HS-5 (cell line): ENCODE data around the gene SIGLEC10.
"Not testable (repeated sequence)": the region's sequence is repeated elsewhere in the genome, so short reads cannot be mapped to it uniquely, and the experiment has no call there.

Source experiments
- DNase-seq: peaks from one replicate; pipeline ENCODE4 v3.0.0-alpha.2; 2012; ENCODE audit warnings: low read depth

SIGLEC10 gene, protein sequence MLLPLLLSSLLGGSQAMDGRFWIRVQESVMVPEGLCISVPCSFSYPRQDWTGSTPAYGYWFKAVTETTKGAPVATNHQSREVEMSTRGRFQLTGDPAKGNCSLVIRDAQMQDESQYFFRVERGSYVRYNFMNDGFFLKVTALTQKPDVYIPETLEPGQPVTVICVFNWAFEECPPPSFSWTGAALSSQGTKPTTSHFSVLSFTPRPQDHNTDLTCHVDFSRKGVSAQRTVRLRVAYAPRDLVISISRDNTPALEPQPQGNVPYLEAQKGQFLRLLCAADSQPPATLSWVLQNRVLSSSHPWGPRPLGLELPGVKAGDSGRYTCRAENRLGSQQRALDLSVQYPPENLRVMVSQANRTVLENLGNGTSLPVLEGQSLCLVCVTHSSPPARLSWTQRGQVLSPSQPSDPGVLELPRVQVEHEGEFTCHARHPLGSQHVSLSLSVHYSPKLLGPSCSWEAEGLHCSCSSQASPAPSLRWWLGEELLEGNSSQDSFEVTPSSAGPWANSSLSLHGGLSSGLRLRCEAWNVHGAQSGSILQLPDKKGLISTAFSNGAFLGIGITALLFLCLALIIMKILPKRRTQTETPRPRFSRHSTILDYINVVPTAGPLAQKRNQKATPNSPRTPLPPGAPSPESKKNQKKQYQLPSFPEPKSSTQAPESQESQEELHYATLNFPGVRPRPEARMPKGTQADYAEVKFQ

DNA sequence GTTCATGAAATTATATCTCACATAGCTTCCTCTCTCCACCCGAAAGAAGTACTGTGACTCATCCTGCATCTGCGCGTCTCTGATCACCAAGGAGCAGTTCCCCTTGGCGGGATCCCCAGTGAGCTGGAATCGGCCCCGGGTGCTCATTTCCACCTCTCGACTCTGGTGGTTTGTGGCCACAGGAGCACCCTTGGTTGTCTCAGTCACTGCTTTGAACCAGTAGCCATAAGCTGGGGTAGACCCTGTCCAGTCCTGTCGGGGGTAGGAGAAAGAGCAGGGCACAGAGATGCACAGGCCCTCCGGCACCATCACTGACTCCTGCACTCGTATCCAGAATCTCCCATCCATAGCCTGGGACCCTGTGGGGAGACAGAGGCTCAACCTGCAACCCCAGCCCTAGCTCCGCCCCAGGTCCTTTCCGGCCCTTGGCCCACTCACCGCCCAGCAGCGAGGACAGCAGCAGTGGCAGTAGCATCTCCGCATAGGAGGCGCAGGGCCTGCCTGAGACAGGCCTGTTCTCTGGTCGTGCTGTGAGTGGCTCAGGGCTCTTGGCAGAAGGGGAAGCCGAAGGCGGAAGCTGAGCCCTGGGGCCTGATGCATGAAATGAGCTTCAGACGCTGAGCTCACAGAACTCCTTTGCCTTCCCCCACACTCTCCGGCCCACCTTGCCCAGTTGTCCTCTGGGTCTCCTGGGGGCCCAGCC, at the start of gene SIGLEC10:
Gene SIGLEC10 (minus strand): TSS at position 536 of the 703 bp plus-strand sequence. CDS start 61 bp downstream, at position 475.
- DNase-seq, result no peak

DNA sequence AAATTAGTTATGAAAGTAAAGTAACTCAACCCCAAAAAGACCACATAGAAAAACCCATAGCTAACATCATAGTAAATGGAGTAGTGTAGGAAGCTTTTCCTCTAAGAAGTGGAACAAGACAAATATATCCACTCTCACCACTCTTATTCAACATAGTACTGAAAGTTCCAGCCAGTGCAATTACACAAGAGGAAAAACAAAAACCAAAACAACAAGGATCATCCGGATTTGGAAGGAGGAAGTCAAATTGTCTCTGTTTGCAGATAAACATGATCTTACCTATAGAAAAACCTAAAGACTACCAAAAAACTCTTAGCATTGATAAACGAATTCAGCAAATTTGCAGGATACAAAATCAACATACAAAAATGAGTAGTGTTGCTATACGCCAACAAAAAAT, 49.3 kb upstream of the SIGLEC10 start:
- DNase-seq, result no peak

DNA sequence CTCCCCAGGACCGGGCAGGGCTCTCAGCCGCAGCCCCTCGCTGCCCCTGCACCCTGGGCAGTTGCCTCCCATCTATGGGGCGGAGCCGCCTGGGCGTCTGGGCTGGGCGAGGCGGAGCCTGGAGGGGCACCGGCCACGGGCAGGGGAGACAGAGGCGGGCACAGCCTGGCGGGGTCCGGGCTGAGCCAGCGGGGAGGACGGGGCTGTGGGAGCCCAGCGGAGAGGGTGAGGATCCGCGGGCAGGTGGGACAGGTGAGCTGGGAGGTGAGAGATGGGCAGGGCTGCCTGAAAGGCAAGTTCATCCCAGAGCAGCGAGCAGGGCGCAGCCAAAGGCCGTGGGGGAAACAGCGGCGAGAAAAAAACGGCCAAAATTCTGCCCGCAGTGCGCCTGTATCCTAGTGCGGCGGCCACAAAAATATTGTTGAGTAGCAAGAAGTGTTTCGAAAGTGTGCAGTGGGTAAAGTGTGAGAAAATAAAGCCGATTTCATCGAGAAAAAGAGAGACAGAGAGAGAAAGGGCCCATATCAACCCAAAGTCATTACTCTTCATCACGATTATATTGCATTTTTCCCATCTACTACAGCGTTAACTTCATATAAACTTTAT, 46.6 kb upstream of the SIGLEC10 start:
- not testable (repeated sequence) for DNase-seq

DNA sequence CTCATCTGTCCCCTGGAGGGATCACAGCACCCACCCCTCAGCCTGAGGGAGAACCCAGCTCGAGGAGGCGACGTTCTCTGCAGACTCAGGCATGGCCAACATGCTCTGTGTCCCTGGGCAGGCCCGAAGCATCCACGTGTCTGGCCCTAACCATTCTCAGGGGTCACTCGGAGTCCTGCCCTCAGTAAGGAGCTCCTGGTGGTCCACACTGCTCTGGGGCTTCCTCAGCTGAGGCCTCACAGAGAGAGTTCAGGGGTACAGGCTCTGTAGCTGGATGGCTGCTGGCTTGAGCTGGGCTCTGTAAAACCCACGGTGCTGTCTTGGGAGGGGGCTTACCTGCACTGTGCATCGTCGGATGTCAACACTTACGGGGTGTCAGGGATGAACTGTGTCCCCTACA, 45.2 kb upstream of the SIGLEC10 start:
- no peak for DNase-seq

DNA sequence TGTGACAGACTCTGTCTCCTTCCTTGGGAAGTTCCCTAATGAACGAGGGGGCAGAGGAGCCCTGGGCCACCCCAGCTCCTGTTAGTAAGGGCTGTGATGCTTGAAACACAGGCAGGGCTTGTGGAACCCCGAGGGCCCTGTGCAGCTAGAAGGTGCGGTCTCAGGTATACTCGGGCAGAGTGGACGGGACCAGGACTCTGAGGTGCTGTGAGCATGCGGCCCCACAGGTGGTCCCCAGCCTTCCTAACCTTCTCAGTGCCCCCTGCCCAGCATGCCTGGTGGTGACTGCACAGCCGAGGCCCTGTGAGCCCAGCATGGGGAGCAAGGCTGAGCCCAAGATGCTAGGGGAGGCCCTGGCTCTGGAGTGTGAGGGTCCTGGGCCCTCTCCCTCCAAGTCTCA, 44.8 kb upstream of the SIGLEC10 start:
- no peak for DNase-seq

DNA sequence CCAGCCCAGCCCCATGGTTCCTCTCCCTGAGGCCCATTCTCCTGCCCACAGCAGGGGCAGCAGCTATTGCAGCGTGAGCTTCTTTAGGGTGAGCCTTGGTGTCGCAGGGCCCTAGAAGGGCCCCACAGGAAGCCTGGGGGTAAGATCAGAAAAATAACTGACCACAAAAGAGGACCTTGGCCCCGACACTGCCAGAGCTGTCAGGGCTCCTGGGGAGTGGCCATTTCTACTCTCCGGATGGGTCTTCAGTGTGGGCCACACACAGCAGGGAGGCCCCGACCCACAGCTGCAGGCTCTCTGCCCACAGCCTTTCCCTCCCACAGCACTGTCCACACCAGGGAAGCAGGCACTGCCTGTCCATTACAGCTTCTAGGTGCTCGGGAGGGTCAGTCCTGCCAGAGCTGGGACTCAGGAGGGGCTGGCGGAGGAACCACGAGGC, 44.3 kb upstream of the SIGLEC10 start:
- no peak for DNase-seq

DNA sequence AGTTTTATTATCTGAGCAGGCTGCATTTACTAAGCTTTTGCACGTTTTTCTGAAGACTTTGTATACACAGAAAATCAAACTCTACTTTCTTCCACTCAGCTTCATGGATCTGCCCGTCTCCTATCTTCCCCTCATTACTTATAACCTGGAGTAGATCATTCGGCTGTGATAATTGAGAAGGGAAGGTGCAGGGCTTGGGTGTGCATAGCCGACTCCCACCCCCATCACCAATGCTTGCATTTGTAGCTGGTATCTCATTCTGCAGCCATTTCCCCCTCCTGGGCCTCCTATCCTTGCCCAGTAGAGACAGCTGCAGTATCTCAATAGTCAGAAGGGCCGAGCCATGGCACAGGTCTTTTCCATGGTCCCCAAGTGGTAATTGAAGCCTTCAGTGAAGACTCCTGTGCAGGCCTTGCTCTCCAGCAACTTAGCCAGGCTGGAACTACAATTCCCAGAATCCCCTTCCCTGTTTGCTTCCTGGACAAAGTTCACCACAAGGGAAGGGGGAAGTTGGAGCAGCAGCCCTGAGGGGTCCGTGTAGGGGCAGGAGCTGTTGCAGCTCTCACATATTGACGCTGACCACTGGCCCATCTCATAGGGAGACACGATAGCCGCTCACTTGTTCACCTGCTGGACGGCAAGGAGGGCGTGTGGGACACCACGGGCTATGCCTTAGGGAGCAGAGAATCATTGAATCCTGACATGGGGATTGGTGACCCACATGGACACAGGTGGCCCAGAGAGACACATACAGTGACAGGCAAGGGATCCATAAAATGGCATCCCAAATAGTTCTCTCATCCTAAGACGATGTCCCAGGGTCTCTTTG, 42.9 kb upstream of the SIGLEC10 start:
- no peak for DNase-seq

DNA sequence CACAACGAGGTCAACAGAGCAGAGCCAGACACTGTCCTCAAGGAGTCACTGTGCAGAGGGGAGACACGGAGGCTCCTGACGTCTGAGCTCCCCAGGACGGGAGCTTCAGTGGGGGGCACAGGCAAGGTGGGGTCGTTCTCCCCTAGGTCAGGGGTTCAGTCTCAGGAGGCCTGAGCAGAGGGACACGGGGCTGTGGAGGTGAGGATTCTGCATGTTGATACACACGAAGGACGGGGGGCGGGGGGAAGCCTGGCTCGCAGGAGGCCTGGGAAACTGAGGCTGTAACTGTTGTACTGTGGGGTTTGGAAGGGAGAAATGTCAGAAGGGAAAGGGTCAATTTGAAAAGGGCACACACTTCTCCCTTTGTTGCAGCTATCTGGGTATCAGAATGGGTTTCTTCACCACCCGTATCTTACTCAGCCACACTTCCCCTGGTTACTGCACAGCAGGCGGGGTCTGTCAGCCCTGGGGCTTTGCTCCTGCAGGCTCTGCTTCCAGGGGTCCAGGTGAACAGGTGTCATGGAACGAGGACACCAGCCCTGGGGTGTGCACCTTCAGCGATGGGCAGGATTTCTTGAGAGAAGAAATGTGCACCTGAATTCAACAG, 41.6 kb upstream of the SIGLEC10 start:
- no peak for DNase-seq

DNA sequence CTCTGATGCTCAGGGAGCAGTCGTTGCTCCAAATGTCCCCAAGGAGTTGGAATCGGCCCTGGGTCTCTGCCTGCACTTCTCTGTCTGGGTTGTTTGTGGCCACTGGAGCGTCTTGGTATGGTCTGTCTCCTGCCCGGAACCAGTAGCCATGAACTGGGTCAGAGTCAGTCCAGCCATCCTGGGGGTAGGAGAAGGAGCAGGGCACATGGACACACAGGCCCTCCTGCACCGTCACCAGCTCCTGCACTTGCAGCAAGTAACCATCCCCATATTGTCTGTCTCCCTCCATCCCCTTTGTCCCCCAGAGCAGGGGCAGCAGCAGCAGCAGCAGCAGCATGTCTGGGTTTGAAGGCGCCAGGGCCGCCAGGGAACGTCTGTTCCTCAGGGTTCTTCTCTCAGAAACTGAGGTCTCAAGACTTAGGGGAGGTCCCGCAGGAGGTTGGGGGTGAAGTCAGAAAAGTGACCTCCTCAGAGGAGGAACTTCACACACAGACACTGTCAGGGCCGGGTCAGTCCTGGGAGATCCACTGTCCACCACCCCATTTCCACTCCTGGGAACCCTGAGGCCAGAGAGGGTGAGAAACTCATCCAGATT, 40.7 kb upstream of the SIGLEC10 start, which contains the start of gene SIGLEC8:
Gene SIGLEC8 (minus strand): TSS at position 404 of the 595 bp plus-strand sequence. CDS start 67 bp downstream, at position 337.
- DNase-seq, result no peak

DNA sequence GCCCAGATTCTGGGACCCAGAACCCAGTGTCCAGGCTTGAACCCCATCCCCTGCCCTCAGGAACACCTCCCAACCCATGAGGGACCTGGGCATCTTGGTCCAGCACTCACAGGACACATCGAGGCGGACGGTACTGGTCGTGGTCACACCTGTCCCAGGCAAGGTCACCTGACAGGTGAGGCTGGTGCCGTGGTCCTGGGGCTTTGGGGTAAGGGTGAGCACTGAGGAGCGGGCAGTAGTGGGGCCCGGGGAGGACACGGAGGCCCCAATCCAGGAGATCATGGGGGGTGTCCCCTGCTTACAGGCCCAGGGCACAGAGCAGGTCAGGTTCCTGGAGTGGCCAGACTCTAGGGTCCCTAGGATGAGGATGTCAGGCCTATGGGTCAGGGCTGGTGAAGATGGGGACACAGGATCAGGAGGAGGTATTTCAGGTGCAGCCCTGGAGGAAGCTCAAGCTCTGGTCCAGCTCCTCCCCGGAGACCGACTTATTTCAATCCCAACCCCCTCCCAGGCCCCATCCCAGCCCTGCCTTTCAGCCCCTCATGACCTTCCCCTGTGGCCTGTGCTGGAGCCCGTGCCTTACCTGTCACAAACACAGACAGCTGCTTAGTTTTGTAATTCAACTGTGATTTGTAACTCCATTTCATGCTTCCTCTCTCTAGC, 40.0 kb upstream of the SIGLEC10 start:
- no peak for DNase-seq

DNA sequence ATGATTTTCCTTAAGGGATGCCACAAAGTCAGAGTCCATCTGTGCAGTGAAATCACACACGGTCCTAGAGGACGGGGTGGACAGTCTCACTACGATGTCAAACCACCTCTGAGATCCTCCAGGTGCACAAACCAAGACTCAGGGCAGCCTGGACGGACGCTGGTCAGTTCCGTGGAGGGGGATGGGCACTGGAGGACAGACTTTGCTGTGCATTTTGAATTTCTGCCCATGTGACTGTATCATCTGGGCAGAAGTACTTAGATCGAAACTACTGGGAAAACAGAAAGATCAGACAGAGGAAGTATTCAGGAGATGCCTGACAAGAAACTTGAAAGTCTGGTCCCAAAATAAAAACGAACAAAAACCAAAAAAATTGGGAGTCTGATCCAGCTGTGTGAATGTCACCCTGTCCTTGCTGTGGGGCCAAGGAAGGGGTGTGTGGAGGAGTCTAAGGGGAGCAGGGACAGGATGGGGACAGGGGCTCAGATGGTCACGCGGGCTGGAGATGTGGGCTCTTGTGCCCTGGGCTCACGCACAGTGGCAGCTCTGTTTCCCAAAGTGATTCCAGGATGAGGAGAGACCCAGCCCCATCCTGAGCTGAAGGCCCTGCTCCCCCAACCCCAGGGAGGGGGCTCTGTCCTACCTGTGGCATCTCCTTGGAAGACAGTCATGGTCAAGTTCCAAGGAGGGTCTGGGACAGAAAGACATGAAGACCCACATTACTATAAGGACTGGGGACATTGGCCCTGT, 39.3 kb upstream of the SIGLEC10 start:
- no peak for DNase-seq

DNA sequence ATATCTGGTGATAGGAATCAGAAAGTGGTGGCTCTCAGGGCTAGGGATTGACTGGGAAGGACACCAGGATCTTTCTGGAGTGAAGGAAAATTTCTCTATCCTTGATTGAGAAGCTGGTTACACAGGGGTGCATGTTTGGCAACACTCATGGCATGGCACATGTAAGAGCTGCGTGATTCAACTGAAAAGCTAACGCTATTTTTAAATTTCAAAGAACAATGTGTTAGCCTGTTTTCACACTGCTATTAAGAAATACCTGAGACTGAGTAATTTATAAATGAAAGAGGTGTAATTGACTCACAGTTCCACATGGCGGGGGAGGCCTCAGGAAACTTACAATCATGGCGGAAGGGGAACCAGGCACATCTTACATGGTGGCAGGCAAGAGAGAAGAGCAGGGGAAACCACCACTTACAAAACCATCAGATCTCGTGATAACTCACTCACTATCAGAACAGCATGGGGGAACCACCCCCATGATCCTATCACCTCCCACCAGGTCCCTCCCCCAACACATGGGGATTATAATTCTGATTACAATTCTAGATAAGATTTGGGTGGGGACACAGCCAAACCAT, 33.4 kb upstream of the SIGLEC10 start:
- DNase-seq, result no peak

DNA sequence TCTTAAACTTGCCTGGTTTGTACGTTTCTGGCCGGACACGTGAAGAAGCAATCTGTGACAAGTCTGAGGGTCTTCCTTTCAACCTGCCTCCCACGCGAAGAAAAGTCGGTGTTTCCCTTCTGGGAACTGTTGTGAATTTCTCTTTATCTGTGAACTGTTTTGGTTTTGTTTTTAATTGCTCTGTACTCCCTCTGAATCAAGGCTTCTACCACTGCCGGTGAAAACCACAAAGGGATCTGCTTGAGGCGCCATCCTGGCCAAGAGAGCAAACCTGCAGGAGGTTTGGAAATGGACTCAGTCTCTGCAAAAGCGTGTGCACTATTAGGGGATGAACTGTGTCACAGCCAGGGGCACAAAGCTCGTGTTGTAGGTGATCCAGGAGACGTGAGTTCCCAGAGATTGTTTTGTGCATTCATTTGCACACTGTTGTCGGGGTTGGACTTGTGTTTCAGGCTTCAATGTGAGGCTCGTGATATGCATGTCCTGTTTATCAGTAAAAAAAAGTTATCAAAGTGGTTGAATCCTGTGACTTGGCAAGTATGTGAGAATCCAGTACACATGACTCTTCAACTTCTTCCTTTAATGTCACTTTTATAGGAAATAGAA, 31.1 kb upstream of the SIGLEC10 start:
- no peak for DNase-seq

DNA sequence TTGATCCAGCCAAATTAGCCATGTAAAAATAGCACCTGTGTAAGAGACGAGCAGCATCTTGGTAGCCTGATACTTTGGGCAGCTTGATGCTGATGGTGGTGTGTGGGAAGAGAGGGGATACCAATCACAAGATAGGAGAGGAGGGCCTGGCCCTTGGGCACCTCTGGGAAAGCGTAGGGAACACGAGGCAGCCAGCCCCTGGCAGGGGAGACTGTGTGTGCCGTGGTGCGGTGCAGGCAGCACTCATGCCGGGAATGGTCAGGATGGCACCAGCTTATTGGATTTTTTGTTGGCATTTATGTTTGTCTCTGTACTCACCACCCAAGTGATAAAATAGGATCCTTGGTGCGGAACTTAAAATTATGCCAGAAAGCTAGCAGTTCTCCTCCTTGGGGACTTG, 30.6 kb upstream of the SIGLEC10 start:
- no peak for DNase-seq

DNA sequence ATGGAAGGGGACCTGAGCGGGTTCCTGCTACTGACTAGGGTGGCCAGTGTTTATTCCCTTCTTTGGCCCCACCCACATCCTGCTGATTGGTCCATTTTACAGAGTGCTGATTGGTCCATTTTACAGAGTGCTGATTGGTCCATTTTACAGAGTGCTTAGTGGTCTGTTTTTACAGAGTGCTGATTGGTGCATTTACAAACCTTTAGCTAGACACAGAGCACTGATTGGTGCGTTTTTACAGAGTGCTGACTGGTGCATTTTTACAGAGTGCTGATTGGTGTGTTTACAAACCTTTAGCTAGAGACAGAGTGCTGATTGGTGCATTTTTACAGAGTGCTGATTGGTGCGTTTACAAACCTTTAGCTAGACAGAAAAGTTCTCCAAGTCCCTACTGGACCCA, 30.1 kb upstream of the SIGLEC10 start:
- DNase-seq, result not testable (repeated sequence)

DNA sequence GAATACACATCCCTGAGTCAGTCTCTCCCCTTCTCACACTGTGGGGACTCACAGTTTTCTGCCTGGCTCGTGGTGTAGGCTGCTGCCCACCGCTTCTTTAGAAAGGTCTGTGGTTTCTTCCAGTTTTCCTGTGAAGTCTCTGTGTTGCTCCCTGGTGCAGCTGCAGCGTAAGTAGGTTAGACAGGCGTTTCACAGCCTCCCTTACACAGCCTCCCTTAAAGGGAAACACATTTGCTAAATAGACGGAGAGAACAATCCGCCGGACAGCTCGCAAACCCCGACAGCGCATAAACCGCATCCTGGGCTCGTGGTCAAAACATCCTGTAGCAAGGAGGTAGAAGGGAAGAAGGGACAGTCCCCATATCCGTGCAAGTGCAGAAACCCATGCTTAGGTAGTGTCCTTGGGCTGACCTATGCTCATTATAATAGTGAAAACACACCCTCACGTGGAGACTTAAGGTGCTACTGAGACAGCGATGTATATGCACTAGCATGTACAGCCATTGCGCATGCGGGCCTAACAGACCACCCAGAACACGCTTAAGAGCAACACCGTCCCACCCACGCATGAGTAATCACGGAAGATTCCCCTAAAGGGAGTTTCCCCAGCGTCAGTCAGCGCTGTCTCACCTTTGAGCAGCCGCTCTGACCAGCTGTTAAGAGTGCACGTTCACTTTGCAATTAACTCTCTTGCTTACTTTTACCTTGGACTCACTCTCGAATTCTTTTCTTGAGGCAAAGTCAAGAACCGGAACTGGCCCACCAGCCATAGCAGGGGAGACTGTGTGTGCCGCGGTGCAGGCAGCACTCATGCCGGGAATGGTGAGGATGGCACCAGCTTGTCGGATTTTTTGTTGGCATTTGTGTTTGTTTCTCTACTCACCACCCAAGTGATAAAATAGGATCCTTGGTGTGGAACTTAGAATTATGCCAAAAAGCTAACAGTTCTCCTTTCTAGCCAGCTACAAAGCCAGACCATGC, 24.3 kb upstream of the SIGLEC10 start:
- DNase-seq, result no peak

DNA sequence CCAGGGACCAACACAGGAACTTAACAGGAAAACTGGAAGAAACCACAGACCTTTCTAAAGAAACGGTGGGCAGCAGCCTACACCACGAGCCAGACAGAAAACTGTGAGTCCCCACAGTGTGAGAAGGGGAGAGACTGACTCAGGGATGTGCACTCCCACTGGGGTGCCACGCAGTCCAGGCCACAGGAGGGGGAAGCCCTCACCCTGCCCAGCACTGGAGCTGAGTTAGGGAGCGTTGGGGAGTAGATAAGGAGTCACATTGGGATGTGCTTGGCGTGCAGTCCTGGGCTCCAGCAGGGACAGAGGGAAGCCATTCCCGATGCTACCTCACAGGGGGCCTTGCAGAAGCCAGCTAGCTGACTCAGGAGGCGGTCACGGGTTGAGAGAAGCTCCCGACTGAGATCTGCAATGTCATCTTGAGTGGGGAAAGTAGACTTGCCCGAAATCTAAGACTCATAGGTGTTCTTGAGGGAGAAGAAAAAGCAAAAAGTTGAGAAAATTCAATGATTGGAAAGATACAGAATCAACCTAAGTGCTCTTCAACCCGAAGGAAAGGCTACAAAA, 23.5 kb upstream of the SIGLEC10 start:
- no peak for DNase-seq
